Measurements from ENCODE around the gene PARVA. TPM values are rescaled to one million over a fixed set of nuclear protein-coding genes. Genes with fewer than 3 reads are reported as not detected.

PARVA gene
- total and polyA plus RNA-seq, 12 donors = 20.1 to 84.8 (median 67.0) TPM

- Histone ChIP-seq H3K4me1 (peaks cover 0 to 41% (median 28%) of the 10 kb centered on the region in 9 donors), H3K9me3 (peaks cover 0 to 17% (median 2%) of the 10 kb centered on the region in 11 donors), H3K4me3 (no peak overlapping the region), H3K27ac (no peak overlapping the region), H3K36me3 (peaks cover 0 to 7% (median 0%) of the 10 kb centered on the region in 9 donors), H3K27me3 (no peaks in the 10 kb centered on the region)
- intact Hi-C loops (cut with DNase I) = no loop called here
- TF ChIP-seq CTCF (IDR thresholded peaks at IDR 0.05) = no peak
- ATAC-seq = no peak
- DNase-seq = no peak
- 97 to 99% methylated on average over 2 of the region's 2 CpGs for WGBS, 2 donors
Measured at GRCh38 chr11:12465332-12465731, 88.0 kb downstream of the PARVA start.

GRCh38 chr11:12467610-12468009, 90.2 kb downstream of the PARVA start:
- H3K27me3 ChIP-seq = no peaks in the 10 kb centered on the region
- no peak overlapping the region for H3K4me3 ChIP-seq
- no peak overlapping the region for H3K27ac ChIP-seq
- H3K9me3 ChIP-seq = peaks cover 0 to 17% (median 2%) of the 10 kb centered on the region in 11 donors
- H3K4me1 ChIP-seq = peaks cover 5 to 40% (median 20%) of the 10 kb centered on the region in 9 donors
- DNase-seq = no peak
- 93 to 98% methylated on average over 2 of the region's 2 CpGs for WGBS, 2 donors
- intact Hi-C loops (cut with DNase I) = no loop called here
- TF ChIP-seq CTCF (IDR thresholded peaks at IDR 0.05) = no peak
- peaks cover 0 to 7% (median 0%) of the 10 kb centered on the region in 9 donors for H3K36me3 ChIP-seq
- no peak for ATAC-seq

GRCh38 chr11:12469451-12469850, 92.1 kb downstream of the PARVA start:
- 39 to 40% methylated on average over 3 of the region's 3 CpGs for WGBS, 2 donors
- H3K27me3 ChIP-seq = no peaks in the 10 kb centered on the region
- no peak for TF ChIP-seq CTCF (IDR thresholded peaks at IDR 0.05)
- H3K36me3 ChIP-seq = peaks cover 0 to 13% (median under 1%) of the 10 kb centered on the region in 9 donors
- peak overlapping the region in 5 of 10 donors; percentile 9 to 58 (median 14) for H3K27ac ChIP-seq
- H3K4me1 ChIP-seq = peaks cover 11 to 54% (median 27%) of the 10 kb centered on the region in 9 donors
- peaks cover 0 to 11% (median 0%) of the 10 kb centered on the region in 11 donors for H3K9me3 ChIP-seq
- DNase-seq (no peak), ATAC-seq (peak in 4 of 8 donors; percentile 32 to 66 (median 44))
- peak overlapping the region in 4 of 10 donors; percentile 8 to 23 (median 11) for H3K4me3 ChIP-seq
- intact Hi-C loops (cut with DNase I) = no loop called here

- peaks cover 11 to 54% (median 27%) of the 10 kb centered on the region in 9 donors for H3K4me1 ChIP-seq
- no peak for ATAC-seq
- 87 to 92% methylated on average over 2 of the region's 2 CpGs for WGBS, 2 donors
- TF ChIP-seq CTCF (IDR thresholded peaks at IDR 0.05) = no peak
- intact Hi-C loops (cut with DNase I) = no loop called here
- H3K27me3 ChIP-seq = no peaks in the 10 kb centered on the region
- DNase-seq = no peak
- H3K27ac ChIP-seq = no peak overlapping the region
- H3K36me3 ChIP-seq = peaks cover 0 to 18% (median 7%) of the 10 kb centered on the region in 9 donors
- peaks cover 0 to 3% (median 0%) of the 10 kb centered on the region in 11 donors for H3K9me3 ChIP-seq
- no peak overlapping the region for H3K4me3 ChIP-seq
Measured at GRCh38 chr11:12470236-12470635, 92.9 kb downstream of the PARVA start.
